Uterine smooth muscle cell (primary cell): ENCODE results near the gene TRIAP1. TPM values are rescaled to one million over a fixed set of nuclear protein-coding genes. Genes with fewer than 3 reads are reported as not detected.

ENCODE experiments used
- total RNA-seq: library from RNA; depleted of rRNA; stranded (reverse); fragments of >200 nt; gene quantifications from 2 replicates; pipeline ENCODE4 v1.2.3, GENCODE V29; 2014

Gene TRIAP1
- 20.4 and 21.9 TPM in 2 replicates for total RNA-seq

GRCh38 chr12:120445911-120446843, at the start of gene TRIAP1, which contains the start of gene GATC:
TSS of gene TRIAP1 (minus strand) at chr12:120446384. CDS start at chr12:120446372, 12 bp downstream.
TSS of gene GATC (plus strand) at chr12:120446444. CDS start at chr12:120446481, 37 bp downstream.

GRCh38 chr12:120469450-120470149, 23.4 kb upstream of the TRIAP1 start, which contains the start of gene SRSF9:
TSS of gene SRSF9 (minus strand) at chr12:120469748. CDS start at chr12:120469609, 139 bp downstream.

DNA sequence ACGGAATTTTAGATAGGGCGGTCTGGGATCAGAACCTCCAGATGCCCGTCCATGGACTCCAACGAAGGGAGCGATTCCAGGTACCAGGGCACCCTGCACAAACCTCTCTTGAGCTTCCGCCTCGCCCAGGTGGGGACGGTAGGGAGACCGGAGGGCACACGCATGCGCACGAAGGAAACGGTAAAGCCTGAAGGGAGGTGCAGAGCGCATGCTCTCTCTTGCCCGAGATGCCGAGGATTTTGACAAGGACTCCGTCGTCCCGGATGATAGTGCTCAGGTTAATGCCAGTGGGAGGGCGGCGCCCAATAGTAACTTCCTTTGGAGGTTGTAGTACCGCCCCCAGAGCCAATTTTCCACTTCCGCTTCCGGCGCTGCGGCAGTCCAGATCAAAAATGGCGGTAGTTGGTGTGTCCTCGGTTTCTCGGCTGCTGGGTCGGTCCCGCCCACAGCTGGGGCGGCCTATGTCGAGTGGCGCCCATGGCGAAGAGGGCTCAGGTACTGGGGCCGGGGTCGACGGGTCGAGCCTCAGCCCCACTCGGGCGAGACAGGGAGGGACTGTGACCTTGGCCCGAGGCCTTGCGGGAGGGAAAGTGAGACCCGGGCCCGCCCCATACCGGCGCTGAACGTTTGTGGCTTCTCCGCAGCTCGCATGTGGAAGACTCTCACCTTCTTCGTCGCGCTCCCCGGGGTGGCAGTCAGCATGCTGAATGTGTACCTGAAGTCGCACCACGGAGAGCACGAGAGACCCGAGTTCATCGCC, 8.3 kb downstream of the TRIAP1 start, which contains the start of gene COX6A1:
COX6A1 (plus strand) TSS at position 379 of the 760 bp plus-strand sequence; CDS start at position 393, 14 bp downstream.

Other genes starting within 250 kb of the TRIAP1 start
- gene RPLP0, start 245.3 kb downstream of the TRIAP1 start, total RNA-seq = 3,461 and 4,144 TPM in 2 replicates
- gene PXN, start 180.7 kb downstream of the TRIAP1 start, total RNA-seq = 35.5 and 74.6 TPM in 2 replicates
- under 0.01 and 1,000 TPM in 2 replicates for gene RNU4-2, start 154.5 kb downstream of the TRIAP1 start, total RNA-seq
- gene RNU4-1, start 153.1 kb downstream of the TRIAP1 start, total RNA-seq = under 0.01 and 1,458 TPM in 2 replicates
- gene SIRT4, start 144.1 kb downstream of the TRIAP1 start, total RNA-seq = 0.66 and 2.4 TPM in 2 replicates
- not detected in 2 replicates for gene PLA2G1B, start 118.6 kb downstream of the TRIAP1 start, total RNA-seq
- 0.11 TPM in 1 of 2 replicates, not detected in the other for gene MSI1, start 77.2 kb downstream of the TRIAP1 start, total RNA-seq
- gene COX6A1, start 8.3 kb downstream of the TRIAP1 start, total RNA-seq = 464 and 504 TPM in 2 replicates
- 20.5 and 24.0 TPM in 2 replicates for gene GATC, start 60 bp upstream of the TRIAP1 start, total RNA-seq
- gene SRSF9, start 23.4 kb upstream of the TRIAP1 start, total RNA-seq = 207 and 311 TPM in 2 replicates
- gene DYNLL1, start 49.7 kb upstream of the TRIAP1 start, total RNA-seq = 258 and 322 TPM in 2 replicates
- gene COQ5, start 82.8 kb upstream of the TRIAP1 start, total RNA-seq = 28.9 and 34.3 TPM in 2 replicates
- gene RNF10, start 88.0 kb upstream of the TRIAP1 start, total RNA-seq = 133 and 137 TPM in 2 replicates
- 41.0 and 63.3 TPM in 2 replicates for gene POP5, start 135.0 kb upstream of the TRIAP1 start, total RNA-seq
- gene CABP1, start 194.2 kb upstream of the TRIAP1 start, total RNA-seq = 0.44 and 1.1 TPM in 2 replicates
- gene MLEC, start 240.8 kb upstream of the TRIAP1 start, total RNA-seq = 145 and 187 TPM in 2 replicates